ENCODE data around the gene FOXA2.
"Not testable (repeated sequence)": the region's sequence is repeated elsewhere in the genome, so short reads cannot be mapped to it uniquely, and the experiment has no call there.

FOXA2 gene

DNA sequence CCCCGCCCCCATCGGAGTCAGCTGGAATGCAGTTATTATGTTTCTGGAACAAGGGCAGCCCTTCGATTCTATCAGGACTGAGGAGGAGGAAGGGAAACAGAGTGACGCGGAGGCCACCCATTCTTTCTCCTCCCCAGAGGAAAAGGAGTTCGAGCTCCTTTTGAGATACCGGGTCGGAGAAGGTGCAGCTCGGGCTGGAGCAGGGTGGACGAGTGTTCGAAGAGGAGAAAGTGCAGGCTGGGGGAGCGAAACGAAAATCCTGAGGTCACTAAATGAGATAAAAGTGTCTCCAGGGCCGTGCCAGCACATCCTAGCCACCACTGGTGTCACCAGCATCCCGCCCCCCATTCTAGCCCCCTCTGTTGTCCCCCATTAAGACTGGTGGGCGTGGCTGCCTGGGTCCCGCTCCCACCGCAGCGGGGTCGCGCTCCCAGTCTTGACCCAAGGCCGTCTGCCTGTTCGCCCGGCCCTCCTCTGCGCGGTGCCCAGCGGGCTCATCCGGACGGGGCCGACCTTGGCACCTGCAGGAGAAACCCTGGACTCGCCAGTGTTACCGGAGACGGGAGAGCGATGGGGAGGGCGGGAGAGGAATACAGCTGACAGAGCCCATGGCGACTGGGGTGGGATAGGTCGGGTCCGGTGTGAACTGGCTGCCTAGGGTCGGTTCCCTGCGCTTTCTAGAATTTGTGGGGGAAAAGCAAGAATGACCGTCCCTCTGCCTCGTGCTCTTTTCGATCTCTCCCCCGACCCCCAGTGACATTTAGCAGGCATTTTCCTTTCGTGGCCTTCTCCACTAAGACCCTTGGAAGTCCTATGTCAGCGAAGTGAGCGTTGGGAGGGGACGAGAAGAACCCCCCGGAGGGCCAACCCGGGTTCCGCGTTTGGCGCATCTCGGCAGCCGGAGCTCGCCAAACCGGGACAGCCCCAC is 16.2 kb downstream of the FOXA2 start:
- DNase-seq (ENCODE audit: low spot score) = no peak

DNA sequence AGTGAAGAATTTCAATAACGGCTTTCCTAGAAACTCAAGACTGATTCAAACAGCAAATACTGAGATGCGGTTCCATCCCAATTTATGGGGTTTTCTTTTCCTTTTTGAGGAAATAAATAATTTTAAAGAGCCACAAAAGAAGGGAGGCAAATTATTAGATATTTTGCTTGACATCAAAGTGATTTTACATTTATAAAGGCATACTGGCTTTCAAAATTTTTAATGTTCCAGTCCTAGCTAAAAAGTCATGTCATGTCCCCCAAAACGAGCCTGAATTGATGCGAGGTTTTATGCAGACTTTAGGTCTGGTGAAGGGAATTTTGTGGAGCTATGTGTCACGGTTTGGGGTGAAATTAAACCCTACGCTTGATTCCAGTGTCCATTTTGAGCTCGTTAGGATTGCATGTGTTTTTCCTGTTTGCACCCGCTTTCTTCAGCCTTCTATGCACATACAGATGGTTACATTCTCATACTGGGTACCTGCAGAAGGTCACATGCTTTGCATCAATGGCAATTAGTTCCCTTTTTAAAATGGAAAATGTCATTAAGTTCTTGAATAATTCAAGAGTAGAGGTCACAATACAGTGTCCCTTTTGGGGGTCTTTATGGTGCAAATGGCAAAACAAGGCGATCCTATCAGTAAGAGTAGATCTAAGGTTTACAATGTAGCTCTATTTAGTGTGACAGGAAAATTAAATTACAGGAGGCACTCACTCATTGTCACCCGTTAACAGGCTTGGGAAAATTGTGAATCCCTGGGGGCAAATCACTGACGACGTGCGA is 17.3 kb downstream of the FOXA2 start:
- DNase-seq (ENCODE audit: low spot score) = no peak

DNA sequence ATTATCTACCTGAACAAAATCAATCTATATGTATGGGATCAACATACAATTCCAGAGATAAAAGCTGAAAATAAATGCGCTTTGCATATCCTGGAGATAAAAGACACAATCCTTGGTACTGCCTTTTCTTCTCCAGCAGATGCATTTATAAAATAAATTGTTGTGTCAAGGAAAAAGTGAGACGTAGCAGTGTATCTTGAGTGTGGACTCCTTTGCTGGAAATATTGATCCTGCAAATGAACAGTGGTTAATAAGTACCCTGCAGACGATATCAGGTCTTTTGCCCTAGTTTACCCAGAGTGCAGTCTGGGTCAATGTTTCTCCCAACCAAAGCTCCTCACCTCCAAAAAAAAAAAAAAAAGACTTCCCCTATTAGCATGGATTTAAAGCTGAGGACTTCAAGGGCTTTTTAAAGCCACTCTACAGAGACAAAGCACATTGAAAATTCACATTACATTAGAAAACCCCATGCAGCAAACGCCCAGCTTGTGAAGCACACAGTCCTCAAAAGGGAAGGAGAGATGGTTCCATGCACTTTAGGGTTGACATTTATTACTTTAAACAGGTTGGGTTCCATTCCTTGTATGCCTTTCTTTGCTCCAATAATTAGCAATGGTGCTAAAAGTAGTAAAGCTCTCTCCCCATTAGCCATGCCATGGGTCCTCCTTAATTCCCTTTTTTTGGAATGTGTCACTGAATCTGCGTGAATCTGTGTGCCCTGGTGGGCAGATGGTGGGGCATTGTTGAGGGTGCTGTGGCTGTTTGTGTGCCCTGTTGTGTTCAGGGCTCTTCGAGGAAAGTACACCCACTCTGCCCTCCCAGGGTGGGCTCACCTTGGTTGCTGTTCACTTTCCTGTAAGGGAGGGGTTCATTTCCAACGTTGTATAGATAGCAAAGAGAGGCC is 21.1 kb downstream of the FOXA2 start:
- DNase-seq (ENCODE audit: low spot score) = no peak

DNA sequence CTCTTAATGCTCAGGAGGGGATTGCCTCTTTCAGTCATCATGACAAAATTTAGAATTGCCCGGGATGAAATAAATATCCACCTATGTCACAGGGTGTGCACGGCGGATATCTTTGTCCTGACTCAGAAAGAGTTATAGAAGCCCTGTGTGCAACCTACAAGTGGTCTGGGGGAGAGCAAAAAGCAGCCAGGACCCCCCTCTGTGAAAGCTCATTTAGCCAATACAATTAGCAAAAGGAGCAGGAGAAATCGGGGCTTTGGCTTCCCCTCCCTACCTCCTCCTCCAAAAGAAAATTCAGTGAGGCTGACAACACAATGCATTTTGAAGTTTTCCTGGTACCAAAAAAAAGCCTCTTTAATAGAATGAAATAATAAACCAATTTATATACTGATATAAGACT is 21.8 kb downstream of the FOXA2 start:
- DNase-seq (ENCODE audit: low spot score) = no peak

DNA sequence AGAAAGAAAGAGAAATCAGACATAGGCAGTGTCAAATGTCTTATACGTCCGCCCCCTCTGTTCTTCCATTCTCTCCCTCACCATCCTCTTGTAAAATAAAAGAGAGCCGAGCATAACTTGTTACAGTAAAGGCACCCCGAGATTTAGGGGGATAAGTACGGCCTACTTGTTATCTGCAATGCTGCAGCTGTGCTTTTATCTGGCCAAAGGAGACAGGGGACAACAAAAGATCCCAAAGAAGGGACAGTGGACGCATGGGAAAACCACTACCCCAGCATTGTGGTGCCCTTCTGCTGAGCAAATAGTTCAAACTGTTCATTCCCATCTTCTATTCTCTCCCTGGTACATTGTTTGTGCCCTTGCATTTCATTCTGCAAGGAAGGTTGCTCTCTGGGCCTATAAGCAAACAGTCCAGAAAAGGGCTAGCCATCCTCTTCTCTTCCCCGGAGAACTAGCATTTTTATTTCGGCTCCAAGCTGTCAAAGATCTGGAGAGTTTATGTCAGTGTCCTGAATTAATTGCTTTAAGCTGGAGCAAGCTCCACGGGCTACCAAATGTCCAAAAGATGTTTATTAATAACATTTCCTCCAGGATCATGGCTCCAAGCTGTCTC is 22.3 kb downstream of the FOXA2 start:
- DNase-seq (ENCODE audit: low spot score) = no peak

DNA sequence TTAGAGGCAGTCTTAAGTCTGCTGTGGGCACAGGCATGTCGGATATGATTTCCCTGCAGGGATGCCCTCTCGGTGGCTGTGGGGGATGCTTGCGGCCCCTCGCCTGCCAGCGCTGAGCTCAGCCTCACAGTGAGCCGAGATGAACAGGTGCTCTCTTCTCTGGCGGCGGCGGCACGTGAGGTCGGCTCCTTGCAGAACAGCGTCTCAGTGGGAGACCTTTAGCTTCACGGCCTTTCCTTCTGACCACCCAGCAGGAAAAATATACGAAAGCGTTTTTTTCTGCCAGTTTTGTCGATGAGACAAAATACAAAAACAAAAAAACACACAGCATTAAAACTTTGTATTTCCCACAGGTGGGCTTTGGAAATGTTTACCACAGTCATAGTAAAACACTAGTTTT is 23.6 kb downstream of the FOXA2 start:
- DNase-seq (ENCODE audit: low spot score) = no peak

DNA sequence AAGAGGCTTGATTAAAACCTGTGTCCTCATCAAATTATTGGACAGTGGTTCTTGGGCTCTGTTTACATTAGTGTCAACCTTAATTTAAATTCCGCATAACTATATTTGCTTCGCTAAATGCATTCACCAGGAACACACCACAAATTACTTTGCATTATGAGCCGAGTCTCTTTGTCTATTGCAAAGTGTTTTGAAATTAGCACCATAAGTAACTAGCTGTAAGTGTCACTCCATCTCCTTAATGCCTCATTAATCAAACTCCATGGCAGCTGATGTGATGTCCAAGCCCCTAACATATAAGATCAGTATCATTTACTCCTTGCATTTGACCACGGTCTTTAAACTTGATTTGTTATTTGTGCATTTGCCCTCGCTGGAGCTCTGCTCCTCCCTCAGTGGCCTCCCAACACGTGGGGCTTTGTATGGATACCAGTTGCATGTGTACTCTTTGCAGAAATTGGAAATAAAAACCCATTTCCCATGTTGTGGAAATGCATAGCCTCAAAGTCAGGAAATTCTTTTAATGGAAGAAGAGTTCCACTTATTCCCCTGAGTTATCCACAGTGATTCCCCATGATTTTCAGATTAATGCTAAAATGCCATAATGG is 24.6 kb downstream of the FOXA2 start:
- DNase-seq (ENCODE audit: low spot score) = no peak

DNA sequence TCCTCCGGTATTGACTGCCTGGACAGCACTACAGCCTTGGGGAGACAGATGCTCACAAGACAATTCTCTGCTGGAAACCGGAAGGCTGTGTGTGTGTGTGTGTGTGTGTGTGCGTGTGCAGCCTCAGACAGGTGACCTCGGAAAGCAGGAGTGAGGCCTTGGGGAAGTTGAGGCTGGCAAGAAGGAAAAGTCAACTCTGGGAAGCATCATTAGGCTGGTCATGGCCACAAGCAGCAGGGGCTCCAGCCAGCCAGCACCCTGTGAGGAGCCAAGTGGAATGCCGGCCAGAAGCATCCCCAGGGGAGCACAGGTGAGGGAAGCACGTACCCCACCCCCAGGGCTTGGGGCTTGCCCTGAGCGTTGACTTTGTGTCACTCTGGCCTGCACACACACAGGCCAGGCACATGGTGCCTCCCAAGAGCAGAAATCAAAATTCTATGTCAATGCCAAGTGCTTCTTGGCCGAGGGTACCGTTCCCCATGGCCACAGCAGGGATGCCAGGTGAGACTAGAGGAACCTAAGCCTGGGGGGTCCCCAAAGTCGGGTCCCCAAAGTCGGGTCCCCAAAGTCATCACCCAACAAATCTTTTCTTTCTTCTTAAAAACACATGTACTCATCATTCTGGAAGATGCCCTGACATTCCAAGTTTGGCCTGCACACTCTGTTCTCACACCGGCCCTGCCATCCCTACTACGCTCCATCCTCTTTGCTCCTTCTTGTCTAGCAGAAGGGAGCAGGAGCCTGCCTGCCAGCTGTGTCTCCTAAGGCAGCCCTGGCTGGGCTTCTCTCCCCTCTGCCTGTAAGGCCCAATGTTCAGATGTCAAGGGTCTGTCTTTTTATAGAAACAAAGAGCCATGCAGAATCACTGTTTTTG is 26.7 kb downstream of the FOXA2 start:
- no peak for DNase-seq (ENCODE audit: low spot score)

DNA sequence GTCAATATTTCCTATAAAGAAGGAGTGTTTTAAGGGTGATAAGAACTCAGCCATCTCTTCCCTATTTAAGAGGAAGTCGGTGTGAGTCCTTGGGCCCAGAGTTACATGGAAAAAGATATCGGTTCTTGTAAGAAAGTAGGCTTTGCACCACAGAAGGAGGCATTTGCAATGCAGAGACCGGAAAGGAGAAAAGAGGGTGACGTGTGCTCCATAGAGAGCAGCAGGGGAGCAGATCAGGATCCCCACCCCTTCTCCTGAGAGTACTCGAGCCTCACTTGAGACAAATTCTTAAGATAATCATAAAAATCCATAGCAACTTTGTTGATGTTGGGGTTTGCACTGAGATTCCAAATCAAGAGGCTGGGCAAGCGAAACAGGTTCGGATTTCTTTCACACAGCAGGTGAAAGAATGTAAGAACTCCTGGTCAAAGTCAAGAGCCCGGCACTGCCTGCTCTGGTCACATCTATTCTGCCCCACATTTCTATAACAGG is 27.8 kb downstream of the FOXA2 start:
- no peak for DNase-seq (ENCODE audit: low spot score)

DNA sequence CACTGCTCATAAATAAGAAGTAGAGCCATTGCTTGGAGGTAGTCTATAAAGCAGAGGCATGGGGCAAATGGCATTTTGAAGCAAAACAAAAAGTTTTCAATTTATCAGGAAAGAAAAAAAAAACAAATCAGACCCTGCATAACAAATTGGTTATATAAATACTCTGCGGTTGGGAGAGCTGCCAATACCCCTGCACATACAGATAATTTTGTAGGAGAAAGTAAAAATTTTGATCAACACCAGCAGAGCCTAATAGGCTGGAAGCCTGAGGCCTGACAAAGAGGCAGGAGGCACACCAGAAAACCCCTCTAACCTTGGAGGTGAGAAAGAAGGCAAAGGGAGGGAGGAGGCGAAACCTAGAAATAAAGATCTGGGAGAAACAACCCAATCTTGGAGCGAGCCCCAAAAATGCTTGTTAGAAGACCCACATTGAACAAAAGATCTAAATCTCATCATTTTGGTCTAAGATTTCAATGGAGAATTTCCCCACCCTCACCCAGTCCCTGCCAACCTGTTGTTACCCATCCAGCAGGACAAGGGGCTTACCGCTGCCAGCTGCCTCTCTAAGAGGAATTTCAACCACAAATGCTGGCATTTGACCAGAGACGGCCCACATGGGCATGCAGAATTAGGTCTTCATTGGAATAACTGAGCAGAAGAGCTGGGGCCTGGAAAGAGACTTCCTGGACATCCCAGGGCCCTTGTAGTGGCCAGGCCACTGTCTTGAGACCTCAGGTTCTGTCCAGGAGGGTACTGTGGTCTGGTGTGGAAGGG is 28.4 kb downstream of the FOXA2 start:
- no peak for DNase-seq (ENCODE audit: low spot score)

DNA sequence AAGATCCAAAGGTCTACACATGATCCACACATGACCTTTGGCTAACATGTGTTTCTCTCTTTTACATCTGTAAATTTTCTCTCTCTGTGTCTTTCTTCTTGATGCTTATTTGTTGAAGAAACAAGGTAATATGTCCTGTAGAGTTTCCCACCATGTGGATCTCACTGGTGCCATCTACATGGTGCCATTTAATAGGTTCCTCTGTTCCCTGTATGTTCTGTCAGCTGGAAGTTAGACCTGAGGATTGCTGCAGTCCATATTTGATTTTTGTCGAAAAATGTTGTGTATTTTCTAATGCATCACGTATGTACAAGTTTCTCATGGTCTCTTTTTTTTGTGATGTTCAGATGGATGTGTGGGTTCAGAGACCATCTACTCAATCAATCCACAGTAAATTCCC is 30.0 kb downstream of the FOXA2 start:
- DNase-seq (ENCODE audit: low spot score) = no peak

DNA sequence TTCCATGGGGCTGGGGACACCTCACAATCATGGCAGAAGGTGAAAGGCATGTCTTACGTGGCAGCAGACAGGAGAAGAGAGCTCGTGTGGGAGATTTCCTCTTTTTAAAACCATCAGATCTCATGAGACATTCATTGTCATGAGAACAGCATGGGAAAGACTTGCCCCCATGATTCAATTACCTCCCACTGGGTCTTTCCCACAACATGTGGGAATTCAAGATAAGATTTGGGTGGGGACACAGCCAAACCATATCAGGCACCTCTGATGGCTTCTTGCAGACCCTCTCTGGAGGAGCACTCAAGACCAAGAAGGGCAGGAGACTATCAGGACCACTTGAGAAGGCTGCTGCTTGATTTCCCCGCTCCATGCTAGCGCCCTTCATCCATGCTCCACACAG is 33.9 kb downstream of the FOXA2 start:
- DNase-seq (ENCODE audit: low spot score) = not testable (repeated sequence)

DNA sequence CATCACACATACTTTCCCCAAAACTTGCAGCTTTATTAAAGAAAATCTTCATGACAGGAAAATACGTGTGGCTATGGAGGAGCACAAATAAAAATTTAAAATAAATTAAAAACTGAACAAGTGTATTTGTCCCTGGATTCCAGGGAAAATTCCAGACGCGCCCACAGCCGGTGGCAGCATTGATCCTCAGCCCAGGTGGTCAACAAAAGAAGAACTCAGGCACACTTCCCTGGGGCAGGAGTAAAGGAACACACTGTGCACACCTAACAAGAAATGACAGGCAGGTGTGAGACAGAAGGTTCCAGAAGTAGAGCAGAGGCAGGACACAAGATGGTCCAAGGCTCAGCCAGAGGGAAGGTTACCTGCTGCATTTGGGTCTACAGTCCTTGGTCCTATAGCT is 36.3 kb downstream of the FOXA2 start:
- no peak for DNase-seq (ENCODE audit: low spot score)

DNA sequence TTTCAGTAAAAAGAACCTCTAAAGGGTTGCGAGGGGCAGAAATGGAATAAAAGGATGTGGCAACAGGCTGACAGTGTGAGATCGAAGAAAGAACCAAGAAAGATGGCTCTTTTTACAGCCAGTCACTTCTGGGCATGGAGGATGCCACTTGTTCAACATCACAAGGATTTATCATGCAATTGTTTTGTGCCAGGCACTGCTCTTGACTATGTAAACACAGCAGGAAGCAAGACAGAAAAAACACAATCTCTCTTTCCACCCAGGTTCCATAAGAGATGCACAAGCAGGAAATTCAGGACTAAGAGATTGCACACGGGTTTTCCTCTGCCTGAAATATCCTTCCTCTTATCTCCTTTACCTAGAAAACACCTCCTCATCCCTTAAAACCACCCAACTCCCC is 38.0 kb downstream of the FOXA2 start:
- DNase-seq (ENCODE audit: low spot score) = no peak

DNA sequence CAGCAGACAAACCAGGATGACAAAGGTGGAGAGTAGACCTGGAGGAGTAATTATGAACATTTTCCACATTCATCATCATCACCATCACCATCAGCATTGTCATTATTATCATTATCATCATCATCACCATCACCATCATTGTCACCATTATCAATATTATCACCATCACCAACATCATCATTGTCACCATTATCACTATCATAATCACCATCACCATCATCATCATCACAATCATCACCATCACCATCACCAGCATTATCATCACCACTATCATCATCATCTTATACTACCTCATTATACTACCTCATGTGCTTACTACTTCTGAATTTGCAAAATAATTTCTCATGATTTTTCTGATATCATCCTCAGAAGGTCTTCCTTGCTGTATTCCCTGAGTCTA is 39.3 kb downstream of the FOXA2 start:
- DNase-seq (ENCODE audit: low spot score) = no peak

DNA sequence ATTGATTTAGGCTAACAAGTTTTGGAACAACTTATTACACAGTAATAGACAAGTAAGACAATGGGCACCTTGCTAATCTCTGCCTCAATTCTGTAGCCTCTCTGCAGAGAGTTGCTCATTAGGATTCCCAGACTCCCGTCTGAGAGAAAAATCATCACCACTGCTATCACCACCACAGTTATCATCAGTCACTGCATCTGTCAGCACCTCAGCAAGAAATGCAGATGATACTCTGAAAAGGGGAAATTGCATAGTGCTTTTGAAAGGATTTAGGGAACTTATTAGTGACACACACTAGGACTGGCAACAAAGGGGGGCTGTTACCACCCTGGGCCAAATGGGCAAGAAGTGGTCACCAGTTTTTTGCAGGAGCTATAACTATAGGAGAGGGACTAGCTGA is 39.9 kb downstream of the FOXA2 start:
- DNase-seq (ENCODE audit: low spot score) = no peak

DNA sequence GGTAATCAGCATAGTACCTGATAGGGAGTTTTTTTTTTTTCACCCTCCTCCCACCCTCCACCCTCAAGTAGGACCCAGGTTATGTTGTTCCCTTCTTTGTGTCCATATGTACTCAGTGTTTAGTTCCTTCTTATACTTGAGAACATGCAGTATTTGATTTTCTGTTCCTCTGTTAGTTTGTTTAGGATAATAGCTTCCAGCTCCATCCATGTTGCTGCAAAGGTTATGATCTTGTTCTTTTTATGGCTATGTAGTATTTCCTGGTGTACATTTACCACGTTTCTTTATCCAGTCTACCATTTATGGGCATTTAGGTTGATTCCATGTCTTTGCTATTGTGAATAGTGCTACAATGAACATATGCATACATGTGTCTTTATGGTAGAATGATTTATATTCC is 41.9 kb downstream of the FOXA2 start:
- no peak for DNase-seq (ENCODE audit: low spot score)

DNA sequence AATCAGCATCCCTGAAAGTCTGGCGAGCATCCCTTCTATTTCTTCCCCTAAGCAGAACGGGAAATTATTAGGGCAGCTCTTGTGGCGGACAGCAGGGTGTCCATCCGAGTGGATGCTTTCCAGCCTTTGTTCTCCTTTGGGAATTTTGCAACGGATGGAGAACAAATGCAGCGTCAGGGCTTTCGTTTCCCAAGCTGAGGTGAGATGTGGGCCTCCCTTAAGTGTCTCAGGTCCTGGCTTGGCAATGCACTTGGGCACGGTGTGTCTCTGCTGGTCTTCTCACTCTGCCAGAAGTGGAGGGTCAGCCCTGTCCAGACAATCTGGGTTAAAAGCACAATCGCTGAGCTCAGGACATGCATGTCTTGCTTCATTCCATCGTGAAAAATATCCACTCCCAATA is 43.5 kb downstream of the FOXA2 start:
- no peak for DNase-seq (ENCODE audit: low spot score)

DNA sequence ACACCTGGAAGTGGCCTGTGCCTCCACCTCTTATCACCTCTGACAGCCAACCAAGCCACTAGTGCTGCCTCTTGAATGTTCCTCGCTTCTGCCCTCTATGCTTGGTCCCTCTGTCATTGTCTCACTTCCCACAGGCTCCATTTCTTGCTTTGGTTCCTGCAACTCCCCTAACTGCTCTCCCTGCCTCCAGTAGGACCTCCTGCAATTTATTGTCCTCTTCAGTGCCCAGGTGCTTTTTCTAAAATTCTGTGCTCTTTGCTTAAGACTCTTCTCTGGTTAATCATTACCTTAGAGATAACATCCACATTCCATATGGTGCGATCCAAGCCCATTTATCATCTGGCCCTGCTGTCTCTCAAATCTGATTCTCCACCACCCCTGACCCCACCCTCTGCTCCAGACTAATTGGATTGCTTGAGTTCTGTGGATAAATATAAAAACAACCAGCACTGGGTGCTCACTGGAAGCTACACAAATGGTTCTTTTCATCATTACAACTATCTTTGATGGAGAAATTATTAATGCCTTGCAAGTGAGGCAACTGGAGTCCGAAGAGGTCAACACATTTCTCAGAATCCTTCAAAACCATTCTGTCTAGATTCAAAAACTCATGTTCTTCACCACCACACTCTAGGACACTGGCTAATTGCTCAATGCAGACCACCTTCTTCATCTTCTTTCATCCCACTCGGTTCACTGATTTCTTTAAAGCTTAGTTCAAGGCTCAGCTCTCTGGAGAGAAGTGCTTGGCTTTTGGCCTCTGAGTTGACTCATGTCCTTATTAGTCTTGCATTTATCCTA is 47.2 kb downstream of the FOXA2 start:
- DNase-seq (ENCODE audit: low spot score) = no peak

Data from globus pallidus (tissue), 1 donor.